Dedifferentiated amniotic fluid mesenchymal stem cell (primary cell): Measurements from ENCODE around the gene TRH.

Experiments used
- DNase-seq: peaks from one replicate; pipeline ENCODE4 v3.0.0-alpha.2; 2016; ENCODE audit errors: extremely low spot score

Gene TRH

GRCh38 chr3:129974564-129974832, at the start of gene TRH:
TRH (plus strand) TSS chr3:129974720; CDS start chr3:129975817, 1,097 bp downstream.
- no peak for DNase-seq

- no peak for DNase-seq
These were observed 47.4 kb upstream of the TRH start for GRCh38 chr3:129927072-129927471.

GRCh38 chr3:129929383-129929782, 45.1 kb upstream of the TRH start:
- DNase-seq: no peak

- no peak for DNase-seq
These were observed 41.0 kb upstream of the TRH start for GRCh38 chr3:129933471-129933870.

- no peak for DNase-seq
These were observed 40.0 kb upstream of the TRH start for GRCh38 chr3:129934234-129935123.

GRCh38 chr3:129936757-129937156, 37.8 kb upstream of the TRH start:
- no peak for DNase-seq

- DNase-seq: no peak
These were observed 36.8 kb upstream of the TRH start for GRCh38 chr3:129937717-129938116.

GRCh38 chr3:129938140-129938930, 36.2 kb upstream of the TRH start:
- DNase-seq: no peak

GRCh38 chr3:129940086-129940485, 34.4 kb upstream of the TRH start:
- no peak for DNase-seq

- peak; percentile 39 for DNase-seq
These were observed 32.2 kb upstream of the TRH start for GRCh38 chr3:129942296-129942695.

GRCh38 chr3:129943020-129943419, 31.5 kb upstream of the TRH start:
- DNase-seq: no peak

- no peak for DNase-seq
These were observed 29.8 kb upstream of the TRH start for GRCh38 chr3:129944709-129945108.

GRCh38 chr3:129947538-129948240, 26.8 kb upstream of the TRH start:
- no peak for DNase-seq

- DNase-seq: no peak
These were observed 24.0 kb upstream of the TRH start for GRCh38 chr3:129950318-129951046.

GRCh38 chr3:129952556-129953355, 21.8 kb upstream of the TRH start:
- DNase-seq: no peak

GRCh38 chr3:129953621-129954020, 20.9 kb upstream of the TRH start:
- no peak for DNase-seq

- DNase-seq: no peak
These were observed 20.0 kb upstream of the TRH start for GRCh38 chr3:129954514-129954913.

- DNase-seq: no peak
These were observed 17.6 kb upstream of the TRH start for GRCh38 chr3:129956936-129957335.

GRCh38 chr3:129958755-129959154, 15.8 kb upstream of the TRH start:
- no peak for DNase-seq

- DNase-seq: no peak
These were observed 13.4 kb upstream of the TRH start for GRCh38 chr3:129961141-129961541.

- no peak for DNase-seq
These were observed 11.9 kb upstream of the TRH start for GRCh38 chr3:129962600-129962999.
